Epithelial cell of proximal tubule (primary cell): ENCODE data around the gene CAMTA1. TPM values are rescaled to one million over a fixed set of nuclear protein-coding genes. Genes with fewer than 3 reads are reported as not detected.

Experiments
- DNase-seq: peaks from one replicate; pipeline ENCODE4 v3.0.0-alpha.2; 2011; ENCODE audit warnings: low read depth
- H3K4me3 ChIP-seq: 2 replicates; pipeline ENCODE4 v1.5.1; 2011; ENCODE audit warnings: low read depth, mild to moderate bottlenecking, low read length
- total RNA-seq: library from RNA; depleted of rRNA; stranded (reverse); fragments of >200 nt; gene quantifications from 2 replicates; pipeline ENCODE4 v1.2.3, GENCODE V29; 2015
- TF ChIP-seq, protein P1 (sequence below): conservative IDR thresholded peaks from 2 replicates; pipeline ENCODE4 v1.5.1; 2012; ENCODE audit warnings: low read depth, mild to moderate bottlenecking, low read length

Gene CAMTA1
- total RNA-seq, 1 donor from 2014 or later, result 79.2 TPM

GRCh38 chr1:7346600-7347570 lies 561.6 kb downstream of the CAMTA1 start:
- TF ChIP-seq, protein P1, sequence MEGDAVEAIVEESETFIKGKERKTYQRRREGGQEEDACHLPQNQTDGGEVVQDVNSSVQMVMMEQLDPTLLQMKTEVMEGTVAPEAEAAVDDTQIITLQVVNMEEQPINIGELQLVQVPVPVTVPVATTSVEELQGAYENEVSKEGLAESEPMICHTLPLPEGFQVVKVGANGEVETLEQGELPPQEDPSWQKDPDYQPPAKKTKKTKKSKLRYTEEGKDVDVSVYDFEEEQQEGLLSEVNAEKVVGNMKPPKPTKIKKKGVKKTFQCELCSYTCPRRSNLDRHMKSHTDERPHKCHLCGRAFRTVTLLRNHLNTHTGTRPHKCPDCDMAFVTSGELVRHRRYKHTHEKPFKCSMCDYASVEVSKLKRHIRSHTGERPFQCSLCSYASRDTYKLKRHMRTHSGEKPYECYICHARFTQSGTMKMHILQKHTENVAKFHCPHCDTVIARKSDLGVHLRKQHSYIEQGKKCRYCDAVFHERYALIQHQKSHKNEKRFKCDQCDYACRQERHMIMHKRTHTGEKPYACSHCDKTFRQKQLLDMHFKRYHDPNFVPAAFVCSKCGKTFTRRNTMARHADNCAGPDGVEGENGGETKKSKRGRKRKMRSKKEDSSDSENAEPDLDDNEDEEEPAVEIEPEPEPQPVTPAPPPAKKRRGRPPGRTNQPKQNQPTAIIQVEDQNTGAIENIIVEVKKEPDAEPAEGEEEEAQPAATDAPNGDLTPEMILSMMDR, result no peak
- no peak for DNase-seq
- H3K4me3 ChIP-seq, result no peak overlapping the region

DNA sequence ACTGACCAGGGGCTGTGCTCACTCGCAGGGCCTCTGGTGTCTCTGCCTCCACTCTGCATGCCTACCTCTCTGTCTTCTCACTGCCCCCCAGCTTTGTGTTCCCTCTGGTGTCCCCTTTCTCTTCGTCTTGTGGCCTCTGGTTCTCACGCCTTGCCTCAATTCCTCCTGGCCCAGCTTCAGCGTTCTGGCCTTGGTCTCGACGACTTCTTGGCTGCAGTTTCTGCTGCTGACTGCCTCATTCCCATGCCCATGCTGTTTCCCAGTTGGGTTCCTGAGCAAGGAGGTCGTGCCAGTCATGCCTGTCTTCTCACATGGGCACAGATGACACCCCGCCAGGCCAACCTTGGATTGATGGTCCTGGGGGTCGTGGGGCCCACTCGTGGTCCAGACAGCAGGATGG lies 562.8 kb downstream of the CAMTA1 start:
- no peak for DNase-seq
- TF ChIP-seq, protein P1, result no peak
- no peak overlapping the region for H3K4me3 ChIP-seq

- TF ChIP-seq, protein P1, result no peak
- no peak overlapping the region for H3K4me3 ChIP-seq
- DNase-seq, result no peak
These were observed 563.3 kb downstream of the CAMTA1 start for GRCh38 chr1:7348580-7348979.

GRCh38 chr1:7350804-7351203 lies 565.5 kb downstream of the CAMTA1 start:
- TF ChIP-seq, protein P1, result no peak
- H3K4me3 ChIP-seq, result no peak overlapping the region
- DNase-seq, result no peak

DNA sequence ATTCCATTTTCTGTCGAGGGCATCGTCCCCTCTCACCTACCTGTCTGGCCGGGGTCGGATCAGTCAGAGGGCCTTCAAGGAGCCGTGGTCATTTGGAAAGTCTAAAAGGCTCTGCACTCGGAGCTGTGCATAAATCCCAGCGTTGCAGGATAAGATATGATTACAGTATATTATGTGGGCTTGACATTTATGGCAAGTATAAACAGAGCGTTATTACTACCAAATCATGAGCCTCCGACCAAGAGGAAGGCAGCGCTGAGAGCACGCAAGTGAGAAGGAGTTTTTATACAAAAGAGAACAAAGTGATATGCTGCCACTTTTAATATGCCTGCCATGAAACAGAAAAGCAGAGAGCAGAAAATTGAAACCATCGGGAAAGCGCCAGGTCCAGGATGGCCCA lies 566.4 kb downstream of the CAMTA1 start:
- DNase-seq, result no peak
- H3K4me3 ChIP-seq, result no peak overlapping the region

GRCh38 chr1:7352364-7352763 lies 567.1 kb downstream of the CAMTA1 start:
- no peak for DNase-seq
- H3K4me3 ChIP-seq, result no peak overlapping the region
- TF ChIP-seq, protein P1, result no peak

More for the DNA sequence above, 566.4 kb downstream of the CAMTA1 start:
- TF ChIP-seq, protein P1, result no peak
